ENCODE results near the gene DLG2.

GRCh38 chr11:84211896-84212295 lies 1415.2 kb downstream of the DLG2 start:
- TF ChIP-seq CTCF (conservative IDR thresholded peaks at IDR 0.05; ENCODE audit: low read depth, low read length) (no peak), POLR2A (IDR thresholded peaks at IDR 0.05; ENCODE audit: low read depth, low read length) (no peak), CEBPB (IDR thresholded peaks at IDR 0.05; ENCODE audit: low read depth, low read length) (no peak), MAFK (IDR thresholded peaks at IDR 0.05; ENCODE audit: low read depth, low read length) (no peak), RAD21 (IDR thresholded peaks at IDR 0.05; ENCODE audit: low read length) (no peak), BHLHE40 (IDR thresholded peaks at IDR 0.05; ENCODE audit: low read depth, low read length) (no peak), ELK1 (IDR thresholded peaks at IDR 0.05; ENCODE audit: borderline replicate concordance, low read depth, low read length) (no peak), SMC3 (IDR thresholded peaks at IDR 0.05; ENCODE audit: low read depth, low read length) (no peak), RFX5 (IDR thresholded peaks at IDR 0.05; ENCODE audit: low read depth, low read length) (no peak), FOS (IDR thresholded peaks at IDR 0.05; ENCODE audit: low read depth, low read length) (no peak), RCOR1 (IDR thresholded peaks at IDR 0.05; ENCODE audit: insufficient replicate concordance, low read length) (no peak), MXI1 (IDR thresholded peaks at IDR 0.05; ENCODE audit: borderline replicate concordance, low read depth, low read length) (no peak)

Data from IMR-90 (cell line).